HepG2 (cell line): ENCODE data around the gene NPPC. TPM values are rescaled to one million over a fixed set of nuclear protein-coding genes. Genes with fewer than 3 reads are reported as not detected.

Experiments used
- ATAC-seq: fragments of 200-7000 bp; cut with Tn5 transposase; 3 replicates; pipeline ENCODE4 v1.9.1; 2020; ENCODE audit warnings: mild to moderate bottlenecking, moderate library complexity
- BruUV-seq: library from RNA; stranded (reverse); fragments of 400-500 nt; replicated peaks from 2 replicates; lab custom pipeline; 2021; lab: Mats Ljungman, UMichigan
- CTCF ChIA-PET: fragments of 300-600 bp; formaldehyde crosslinking; extraction: SDS; loops from one replicate; lab custom pipeline; 2021; ENCODE audit warnings: low total read pairs, inconsistent platforms, low intra/inter-chr PET ratio; lab: Yijun Ruan, JAX
- POLR2A ChIA-PET: fragments of 350-600 bp; sonication (Branson Sonifier 250); formaldehyde crosslinking; loops from one replicate; lab custom pipeline; 2020; ENCODE audit warnings: antibody characterized with exemption, inconsistent platforms; lab: Yijun Ruan, JAX
- DNase-seq: peaks from one replicate; pipeline ENCODE4 v3.0.0-alpha.2; 2015; ENCODE audit warnings: low spot score
- FAIRE-seq: peaks from 3 replicates; lab custom pipeline; 2011; peaks lifted over from hg19 to GRCh38; lab: Jason Lieb, UNC
- H2AFZ ChIP-seq: one replicate; pipeline ENCODE4 v1.6.1; 2011; ENCODE audit warnings: low read length, inconsistent platforms
- H3K27ac ChIP-seq: fragments of 300-600 bp; 3 replicates; pipeline ENCODE4 v1.8.0; 2011; ENCODE audit warnings: mixed run types, mild to moderate bottlenecking, mixed read lengths, low read length, inconsistent platforms; ENCODE audit not compliant: insufficient read depth; ENCODE audit errors: extremely low read length
- H3K27me3 ChIP-seq, 2 experiments: fragments of 200-600 bp in 1 of 2; 2 replicates in 1 of 2; 3 replicates in 1 of 2; pipeline versions ENCODE4 v1.6.0 to v1.8.0; 2011; ENCODE audit warnings: low read length in 2 of 2, mild to moderate bottlenecking in 2 of 2, moderate library complexity in 2 of 2, inconsistent platforms in 1 of 2; ENCODE audit not compliant: insufficient read depth in 2 of 2, control insufficient read depth in 1 of 2
- H3K36me3 ChIP-seq, 2 experiments: fragments of 200-600 bp in 1 of 2; replicated peaks in 1 of 2; 2 replicates in 1 of 2; 3 replicates in 1 of 2; pipeline versions ENCODE4 v1.5.1 to v1.8.0; 2011; ENCODE audit warnings: low read length in 2 of 2, inconsistent platforms in 1 of 2; ENCODE audit not compliant: insufficient read depth in 2 of 2, control insufficient read depth in 1 of 2
- H3K4me1 ChIP-seq: 2 replicates; pipeline ENCODE4 v1.5.1; 2012; ENCODE audit warnings: low read length, inconsistent platforms; ENCODE audit not compliant: insufficient read depth
- H3K4me2 ChIP-seq: 2 replicates; pipeline ENCODE4 v1.6.0; 2011; ENCODE audit warnings: low read depth, low read length, inconsistent platforms
- H3K4me3 ChIP-seq, 3 experiments: fragments of 200-600 bp in 1 of 3; sonication (generic), shearing (Covaris generic) in 1 of 3; replicated peaks in 1 of 3; 2 replicates each; pipeline ENCODE4 v1.5.1; 2011 to 2016; ENCODE audit warnings: low read length in 3 of 3, inconsistent platforms in 2 of 3, low read depth in 2 of 3, mild to moderate bottlenecking in 2 of 3, control low read depth in 1 of 3, mixed read lengths in 1 of 3; ENCODE audit not compliant: insufficient read depth in 1 of 3
- H3K79me2 ChIP-seq: one replicate; pipeline ENCODE4 v1.6.1; 2011; ENCODE audit warnings: low read length, inconsistent platforms; ENCODE audit not compliant: insufficient read depth
- H3K9ac ChIP-seq: 2 replicates; pipeline ENCODE4 v1.6.0; 2011; ENCODE audit warnings: mild to moderate bottlenecking, low read depth, low read length, inconsistent platforms; ENCODE audit not compliant: insufficient read depth
- H3K9me3 ChIP-seq: 2 replicates; pipeline ENCODE4 v1.5.1; 2012; ENCODE audit warnings: mild to moderate bottlenecking, low read length
- H4K20me1 ChIP-seq: 2 replicates; pipeline ENCODE4 v1.6.0; 2011; ENCODE audit warnings: inconsistent platforms, mild to moderate bottlenecking, low read length, moderate library complexity; ENCODE audit not compliant: insufficient read depth
- SP140L ChIP-seq: sonication (generic); formaldehyde crosslinking; IDR thresholded peaks from 2 replicates; pipeline ENCODE4 v1.4.0; 2020; ENCODE audit warnings: missing genetic modification reagents, borderline replicate concordance
- ZBTB1 ChIP-seq: sonication (generic); formaldehyde crosslinking; IDR thresholded peaks from 2 replicates; pipeline ENCODE4 v1.4.0; 2020; ENCODE audit warnings: missing genetic modification reagents, borderline replicate concordance
- WGBS: methylation state at CpG from one replicate; pipeline ENCODE4 v1.1.6; 2017; ENCODE audit warnings: low lambda C conversion rate; 5-methylcytosine and 5-hydroxymethylcytosine counted together
- in situ Hi-C: cut with HindIII; loops from 2 replicates; pipeline ENCODE4 v1.10.0; 2017; ENCODE audit warnings: low pct_unique_long_range_greater_than_20kb; ENCODE audit not compliant: extremely low pct_ligation_motif_present
- intact Hi-C: fragments of 100-400 bp; cut with micrococcal nuclease; formaldehyde crosslinking; loops from one replicate; pipeline ENCODE4 v1.10.0; 2022; ENCODE audit not compliant: unreplicated experiment
- microRNA counts: library from miRNA; unstranded; fragments of <30 nt; microRNA quantifications from one replicate; lab custom pipeline; 2015
- microRNA-seq: library from miRNA; unstranded; fragments of <30 nt; microRNA quantifications from one replicate; pipeline ENCODE4, GENCODE V29; 2020
- polyA plus RNA-seq, 8 experiments: library from polyadenylated mRNA; depleted of rRNA in 3 of 8; stranded (reverse) in 7 of 8; unstranded in 1 of 8; fragments of >200 nt; fragmentation: Illumina TruSeq in 4 of 8; extraction: Trizol in 4 of 8; gene quantifications; 2 replicates each; pipeline versions ENCODE4 v1.2.1 to v1.2.3, GENCODE V29; 2011 to 2016; ENCODE audit warnings: low read depth in 4 of 8, missing spikeins in 1 of 8, mixed read lengths in 1 of 8; ENCODE audit not compliant: insufficient read depth in 1 of 8
- small RNA-seq, 3 experiments: library from RNA; depleted of rRNA; stranded (forward); fragments of <200 nt; gene quantifications; one replicate each; pipeline ENCODE3, GENCODE V24; 2012; ENCODE audit warnings: low read depth in 2 of 3, low replicate concordance in 1 of 3; ENCODE audit not compliant: insufficient read length in 3 of 3, insufficient read depth in 2 of 3
- total RNA-seq, 5 experiments: library from RNA; depleted of rRNA; stranded (reverse); fragments of >200 nt; fragmentation: Illumina TruSeq; extraction: Trizol; gene quantifications; 2 replicates each; pipeline ENCODE4 v1.2.3, GENCODE V29; 2016; ENCODE audit warnings: low read depth in 1 of 5

Gene NPPC
- total and polyA plus RNA-seq, 2 of the 13 experiments (the other 11 are each of a cell fraction or from before 2014, with no cell fraction given) = 0.11 TPM; not detected in 1

DNA sequence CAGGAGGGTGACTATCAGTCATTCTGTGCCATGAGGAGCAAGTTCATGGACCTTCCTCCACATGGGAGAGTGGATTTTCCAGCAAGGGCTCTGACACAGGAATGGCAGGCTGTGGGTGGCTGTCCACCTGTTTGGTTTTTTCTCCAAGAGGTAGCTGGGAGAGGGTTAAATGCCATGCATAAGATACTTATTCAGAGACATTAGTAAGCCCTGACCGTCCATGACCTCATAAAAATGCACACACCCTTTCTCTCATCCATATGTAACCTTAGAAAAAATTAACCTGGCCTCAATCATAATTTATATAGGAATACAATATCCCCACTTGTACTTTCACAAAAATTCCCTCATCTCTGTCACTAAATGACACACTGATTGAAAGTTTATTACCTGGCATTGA lies 51.3 kb downstream of the NPPC start:
- ChIA-PET CTCF (no interaction called here), POLR2A (no interaction called here)
- no peak for TF ChIP-seq ZBTB1 (CRISPR knock-in tag)
- TF ChIP-seq SP140L = no peak
- no peaks in the 10 kb centered on the region for H3K79me2 ChIP-seq
- no peak for ATAC-seq
- no peak overlapping the region for H3K27ac ChIP-seq
- in situ Hi-C loops = no loop called here
- intact Hi-C loops = no loop called here
- no peaks in the 10 kb centered on the region for H4K20me1 ChIP-seq
- peaks cover 18% of the 10 kb centered on the region for H3K4me1 ChIP-seq
- no peaks in the 10 kb centered on the region for H3K36me3 ChIP-seq
- H3K9me3 ChIP-seq = no peaks in the 10 kb centered on the region
- no peak overlapping the region for H3K9ac ChIP-seq
- BruUV-seq = no TSS peak
- FAIRE-seq = no peak
- 22% methylated on average over 1 of the region's 1 CpG for WGBS
- DNase-seq = no peak
- peaks cover 1 to 8% of the 10 kb centered on the region in 2 experiments; a peak in 3 of 5 replicates for H3K27me3 ChIP-seq
- no peak overlapping the region for H3K4me2 ChIP-seq
- H2AFZ ChIP-seq = no peak overlapping the region
- H3K4me3 ChIP-seq = no peak overlapping the region

MicroRNAs encoded within 50 kb of the gene (microRNA counts, 767-probe panel; counts per million panel counts)
- microRNA hsa-miR-1471 (lab: Ali Mortazavi, UCI) = not detected

Small RNA genes within 50 kb of the gene (microRNA-seq; reads per million reads assigned to microRNA genes)
- not detected for gene MIR1471

Small RNA genes within 50 kb of the gene (small RNA-seq; reads per million reads assigned to genes)
- 0 reads per million in 3 experiments for gene MIR1471

Other genes with a start within 250 kb of the NPPC start
- gene PTMA, start 217.9 kb downstream of the NPPC start, total RNA-seq (2016; rRNA removed; fragmentation: Illumina TruSeq; extraction: Trizol) = 1,086 and 1,212 TPM in 2 replicates
- gene PTMA, start 217.9 kb downstream of the NPPC start, polyA plus RNA-seq (2011; rRNA removed) = 174 and 190 TPM in 2 replicates
- gene PDE6D, start 145.1 kb downstream of the NPPC start, total RNA-seq (2016; rRNA removed; fragmentation: Illumina TruSeq; extraction: Trizol) = 14.1 and 22.6 TPM in 2 replicates
- gene PDE6D, start 145.1 kb downstream of the NPPC start, polyA plus RNA-seq (2011; rRNA removed) = 20.5 and 23.2 TPM in 2 replicates
- 29.6 and 30.6 TPM in 2 replicates for gene COPS7B, start 140.0 kb downstream of the NPPC start, total RNA-seq (2016; rRNA removed; fragmentation: Illumina TruSeq; extraction: Trizol)
- 62.0 and 62.7 TPM in 2 replicates for gene COPS7B, start 140.0 kb downstream of the NPPC start, polyA plus RNA-seq (2011; rRNA removed)
- gene DIS3L2, start 35.3 kb upstream of the NPPC start, total RNA-seq (2016; rRNA removed; fragmentation: Illumina TruSeq; extraction: Trizol) = 20.3 and 23.9 TPM in 2 replicates
- 7.0 and 9.6 TPM in 2 replicates for gene DIS3L2, start 35.3 kb upstream of the NPPC start, polyA plus RNA-seq (2011; rRNA removed)